Right renal pelvis (tissue), 4 donors: Measurements from ENCODE around the gene TNPO3. TPM values are rescaled to one million over a fixed set of nuclear protein-coding genes. Genes with fewer than 3 reads are reported as not detected.
"Not testable (repeated sequence)": the region's sequence is repeated elsewhere in the genome, so short reads cannot be mapped to it uniquely, and the experiment has no call there.

Experiments used
- DNase-seq, 4 donors: peaks; one replicate each; pipeline ENCODE4 v3.0.0-alpha.2; 2013; ENCODE audit warnings: low read depth in 4 of 4, low spot score in 3 of 4, missing footprints in 1 of 4
- polyA plus RNA-seq, 4 donors: library from polyadenylated mRNA; unstranded; fragments of 120-200 nt; gene quantifications; one replicate each; pipeline ENCODE4 v1.2.1, GENCODE V29; 2013; ENCODE audit not compliant: insufficient read length in 4 of 4

Gene TNPO3
- polyA plus RNA-seq, 4 donors, result 42.9 to 45.3 (median 43.7) TPM

- no peak for DNase-seq
These were observed 36.9 kb downstream of the TNPO3 start for GRCh38 chr7:129017933-129018538.

DNA sequence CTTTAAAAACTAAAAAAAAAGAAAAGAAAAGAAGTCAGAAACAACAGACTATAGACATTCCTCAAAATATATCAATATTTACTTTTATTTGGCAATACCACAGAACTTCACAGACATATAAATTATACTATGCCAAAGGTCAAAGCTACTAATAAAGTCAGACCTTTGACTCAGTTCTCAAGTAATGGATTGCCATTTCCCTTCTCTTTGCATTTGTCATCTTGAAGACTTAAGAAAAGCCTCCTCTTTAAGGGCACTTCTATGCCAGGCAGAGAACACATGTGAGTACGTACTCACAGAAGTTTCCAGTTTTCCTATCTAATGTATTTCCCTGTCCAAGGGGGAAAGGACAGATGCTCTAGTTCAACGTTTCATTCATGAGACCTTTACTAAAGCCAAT lies 37.6 kb downstream of the TNPO3 start:
- no peak for DNase-seq

DNA sequence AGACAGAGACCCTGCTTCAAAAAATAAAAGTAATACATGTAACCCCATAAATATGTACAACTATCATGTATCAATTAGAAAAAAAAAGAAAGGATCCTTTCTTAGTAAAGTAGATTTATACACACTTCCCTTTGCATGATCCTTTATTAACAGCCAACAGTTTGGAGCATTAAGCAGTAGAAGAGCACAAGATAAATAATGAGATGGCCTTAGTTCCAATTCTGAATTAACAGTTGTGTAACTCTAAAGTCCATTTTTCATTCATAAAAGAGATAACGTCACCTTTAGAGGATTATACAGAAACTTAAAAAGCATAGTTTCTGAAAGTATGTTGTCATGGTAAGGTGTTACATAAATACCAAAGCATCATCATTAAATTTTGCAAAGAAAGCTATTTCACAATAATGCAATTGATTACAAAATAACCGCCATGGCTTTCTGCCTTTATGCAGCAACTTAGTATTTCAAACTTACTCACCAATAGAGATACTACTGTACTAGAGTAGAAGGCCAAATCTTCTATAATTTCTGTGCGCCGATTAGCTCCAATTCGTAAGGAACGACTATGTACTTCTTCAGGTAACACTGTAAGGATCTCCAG lies 40.3 kb downstream of the TNPO3 start:
- DNase-seq, result no peak

- no peak for DNase-seq
These were observed 41.7 kb downstream of the TNPO3 start for GRCh38 chr7:129013048-129013724.

- no peak for DNase-seq
These were observed 42.3 kb downstream of the TNPO3 start for GRCh38 chr7:129012641-129013040.

DNA sequence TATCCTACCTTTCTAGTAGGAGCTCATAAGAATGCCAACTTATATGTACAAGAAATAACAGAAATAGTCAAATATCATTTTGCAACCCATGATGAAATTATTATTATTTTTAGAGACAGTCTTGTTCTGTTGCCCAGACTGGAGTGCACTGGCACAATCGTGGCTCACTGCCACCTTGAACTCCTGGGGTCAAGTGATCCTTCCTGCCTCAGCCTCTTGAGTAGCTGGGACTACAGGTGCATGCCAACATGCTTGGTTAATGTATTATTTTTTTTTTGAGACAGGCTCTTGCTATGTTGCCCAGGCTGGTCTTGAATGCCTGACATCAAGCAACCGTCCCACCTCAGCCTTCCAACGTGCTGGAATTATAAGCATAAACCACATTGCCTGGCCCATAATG lies 44.8 kb downstream of the TNPO3 start:
- DNase-seq, result no peak

GRCh38 chr7:129009437-129009836 lies 45.5 kb downstream of the TNPO3 start:
- DNase-seq, result no peak

DNA sequence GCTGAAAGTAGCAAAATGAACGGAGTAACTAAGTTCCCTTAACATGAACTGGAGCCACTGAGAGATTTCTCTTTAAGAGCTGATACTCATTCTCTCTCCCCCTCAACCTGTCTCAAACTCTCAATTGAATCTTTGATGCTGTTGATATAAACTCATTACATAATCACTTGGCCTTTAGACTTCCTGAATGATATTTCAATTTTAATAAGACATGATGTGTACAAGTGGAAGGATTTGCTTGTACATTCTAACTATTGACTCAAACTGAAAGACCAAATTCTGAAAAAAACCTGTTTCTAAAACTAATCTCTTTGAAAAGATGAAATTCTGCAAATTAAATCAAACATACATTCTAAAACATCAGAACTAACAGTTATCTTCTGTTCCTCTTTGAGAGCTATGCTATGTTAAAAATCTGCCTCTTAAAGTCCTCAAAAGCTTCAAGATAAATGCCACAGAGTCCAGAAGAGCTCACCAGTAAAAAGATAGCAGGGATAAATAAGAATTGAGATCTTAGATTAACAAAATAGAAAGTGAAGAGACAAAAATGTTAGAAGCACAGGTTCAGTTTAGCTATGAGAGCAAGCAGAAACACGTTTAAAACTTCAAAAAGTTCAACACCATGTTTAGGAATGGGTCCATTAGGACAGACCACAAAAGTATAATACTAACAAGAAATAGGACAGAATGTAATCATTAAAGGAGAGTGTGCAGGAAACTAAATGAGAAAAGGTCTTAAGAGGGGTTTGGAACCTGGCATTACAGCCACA lies 46.1 kb downstream of the TNPO3 start:
- no peak for DNase-seq

- no peak for DNase-seq
These were observed 47.3 kb downstream of the TNPO3 start for GRCh38 chr7:129007572-129007971.

DNA sequence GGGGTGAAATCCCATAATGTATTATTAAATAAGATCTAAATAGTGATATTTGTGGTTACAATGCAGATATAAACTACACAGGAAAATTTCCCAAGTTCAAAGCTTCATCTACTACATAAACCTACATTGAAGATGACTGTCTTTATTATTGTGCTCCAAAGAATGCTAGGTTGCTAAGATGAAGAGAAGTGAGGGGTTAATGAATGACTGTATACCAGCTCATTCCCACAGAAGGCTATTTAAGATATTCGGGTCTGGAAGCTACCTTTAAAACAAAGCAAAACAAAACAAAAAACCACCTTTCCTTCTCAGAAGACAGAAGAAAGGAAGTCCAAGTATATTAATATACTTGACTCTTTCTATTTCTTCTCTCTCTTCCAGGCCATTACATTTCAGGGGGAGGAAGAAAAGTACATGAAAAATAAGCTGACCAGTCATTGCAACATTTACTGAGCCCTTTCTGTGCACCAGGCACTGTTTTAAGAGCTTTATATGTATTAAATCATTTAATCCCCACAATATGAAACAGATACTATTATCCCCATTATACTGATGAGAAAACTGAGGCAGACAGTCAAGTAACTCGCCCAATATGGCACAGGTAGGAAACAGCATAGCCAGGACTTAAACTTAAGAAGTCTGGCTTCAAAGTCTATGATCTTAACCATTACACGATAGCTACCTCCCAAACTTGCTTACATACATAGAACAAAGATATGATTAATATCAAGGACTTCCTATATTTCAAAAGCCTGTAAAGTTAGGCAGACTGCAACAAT lies 48.1 kb downstream of the TNPO3 start:
- no peak for DNase-seq

DNA sequence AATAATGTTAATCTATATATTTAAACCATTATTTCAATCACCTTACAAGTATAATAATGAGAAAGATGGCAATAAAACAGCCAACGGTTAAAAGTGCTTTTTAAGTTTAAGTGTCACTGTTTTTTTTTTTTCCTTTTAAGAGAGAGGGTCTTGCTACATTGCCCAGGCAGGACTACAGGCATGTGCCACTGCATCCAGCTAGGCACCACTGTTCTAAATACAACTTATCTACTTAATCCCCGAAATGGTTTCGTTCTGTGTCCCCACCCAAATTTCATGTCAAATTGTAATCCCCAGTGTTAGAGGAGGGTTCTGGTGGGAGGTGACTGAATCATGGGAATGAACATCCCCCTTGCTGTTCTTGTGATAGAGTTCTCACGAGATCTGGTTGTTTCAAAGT lies 49.7 kb downstream of the TNPO3 start:
- DNase-seq, result no peak

GRCh38 chr7:128997181-128997580 lies 57.7 kb downstream of the TNPO3 start:
- no peak for DNase-seq

GRCh38 chr7:128994560-128994959 lies 60.4 kb downstream of the TNPO3 start:
- not testable (repeated sequence) for DNase-seq

DNA sequence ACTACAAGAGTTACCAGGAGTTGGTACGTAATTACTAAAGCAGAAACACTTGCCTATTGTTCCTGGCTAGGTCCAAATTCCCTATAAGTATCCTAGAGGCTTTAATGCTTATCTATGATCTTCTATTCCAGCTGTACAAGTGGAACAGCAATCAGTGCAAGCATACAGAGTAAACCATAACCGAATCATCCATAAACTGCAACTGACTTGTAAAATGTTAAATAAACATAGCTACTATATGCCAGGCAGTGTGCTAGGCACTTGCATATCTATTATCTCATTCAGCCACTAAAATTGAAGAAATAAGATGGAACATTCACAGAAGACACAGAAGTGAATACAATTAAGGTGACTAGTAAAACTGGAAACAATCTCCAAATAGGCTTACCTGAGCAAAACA lies 61.5 kb downstream of the TNPO3 start:
- no peak for DNase-seq

GRCh38 chr7:128989961-128990360 lies 65.0 kb downstream of the TNPO3 start:
- DNase-seq, result no peak

GRCh38 chr7:128988372-128988771 lies 66.5 kb downstream of the TNPO3 start:
- no peak for DNase-seq

GRCh38 chr7:128986609-128987008 lies 68.3 kb downstream of the TNPO3 start:
- no peak for DNase-seq

- DNase-seq, result no peak
These were observed 69.3 kb downstream of the TNPO3 start for GRCh38 chr7:128985660-128986059.

GRCh38 chr7:128982105-128982504 lies 72.8 kb downstream of the TNPO3 start:
- no peak for DNase-seq

- DNase-seq, result no peak
These were observed 80.5 kb downstream of the TNPO3 start for GRCh38 chr7:128974241-128974934.
